Superior temporal gyrus (tissue), 1 donor: ENCODE results near the gene ATXN10.
A peak's percentile ranks its signal among the peaks of the same experiment; 100 is the strongest.

Experiments
- DNase-seq: peaks from one replicate; pipeline ENCODE4 v3.0.0-alpha.2; 2016; ENCODE audit errors: extremely low spot score

Gene ATXN10

GRCh38 chr22:45823336-45823735, 151.7 kb downstream of the ATXN10 start:
- no peak for DNase-seq

GRCh38 chr22:45826520-45826919, 154.9 kb downstream of the ATXN10 start:
- DNase-seq = no peak

- DNase-seq = no peak
These were observed 157.2 kb downstream of the ATXN10 start for GRCh38 chr22:45828841-45829240.

- DNase-seq = no peak
These were observed 159.1 kb downstream of the ATXN10 start for GRCh38 chr22:45830531-45831245.

GRCh38 chr22:45831394-45831793, 159.8 kb downstream of the ATXN10 start:
- DNase-seq = no peak

- DNase-seq = no peak
These were observed 160.5 kb downstream of the ATXN10 start for GRCh38 chr22:45832180-45832579.

- no peak for DNase-seq
These were observed 161.4 kb downstream of the ATXN10 start for GRCh38 chr22:45832959-45833580.

GRCh38 chr22:45833613-45834012, 162.0 kb downstream of the ATXN10 start:
- no peak for DNase-seq

- DNase-seq = no peak
These were observed 162.6 kb downstream of the ATXN10 start for GRCh38 chr22:45834241-45834640.

GRCh38 chr22:45834795-45835194, 163.2 kb downstream of the ATXN10 start:
- DNase-seq = no peak

- DNase-seq = no peak
These were observed 165.0 kb downstream of the ATXN10 start for GRCh38 chr22:45836418-45837169.

- DNase-seq = no peak
These were observed 165.9 kb downstream of the ATXN10 start for GRCh38 chr22:45837508-45837907.

GRCh38 chr22:45838305-45838887, 166.8 kb downstream of the ATXN10 start:
- DNase-seq = no peak

GRCh38 chr22:45840483-45840882, 168.8 kb downstream of the ATXN10 start:
- DNase-seq = no peak

- no peak for DNase-seq
These were observed 170.8 kb downstream of the ATXN10 start for GRCh38 chr22:45842291-45842991.

GRCh38 chr22:45843031-45843430, 171.4 kb downstream of the ATXN10 start:
- DNase-seq = no peak

- DNase-seq = no peak
These were observed 172.4 kb downstream of the ATXN10 start for GRCh38 chr22:45843986-45844385.

GRCh38 chr22:45845076-45845487, 173.4 kb downstream of the ATXN10 start:
- DNase-seq = peak; percentile 45

GRCh38 chr22:45846952-45847351, 175.3 kb downstream of the ATXN10 start:
- no peak for DNase-seq

GRCh38 chr22:45848904-45849303, 177.3 kb downstream of the ATXN10 start:
- DNase-seq = no peak

GRCh38 chr22:45852826-45853225, 181.2 kb downstream of the ATXN10 start:
- no peak for DNase-seq

- no peak for DNase-seq
These were observed 184.3 kb downstream of the ATXN10 start for GRCh38 chr22:45855961-45856360.
